Measurements from ENCODE around the gene RTN4RL2.
A peak's percentile ranks its signal among the peaks of the same experiment; 100 is the strongest.

Gene RTN4RL2

GRCh38 chr11:57425565-57426438, 34.5 kb upstream of the RTN4RL2 start:
- no peaks in the 10 kb centered on the region for H3K27me3 ChIP-seq (ENCODE audit: insufficient read depth, low read length)
- peak overlapping the region; percentile 94 for H3K9ac ChIP-seq (ENCODE audit: low read length)
- peaks cover 13% of the 10 kb centered on the region for H3K79me2 ChIP-seq (ENCODE audit: insufficient read depth, low read length)
- H2AFZ ChIP-seq (ENCODE audit: low read length) = no peak overlapping the region
- TF ChIP-seq EZH2 (IDR thresholded peaks at IDR 0.05; ENCODE audit: borderline replicate concordance, low read length) (no peak), CTCF (IDR thresholded peaks at IDR 0.05; ENCODE audit: low read length) (no peak)
- H4K20me1 ChIP-seq (ENCODE audit: insufficient read depth, low read length) = no peaks in the 10 kb centered on the region
- H3K9me2 ChIP-seq (ENCODE audit: low read depth, low read length) = no peaks in the 10 kb centered on the region
- H3K4me3 ChIP-seq (ENCODE audit: low read depth, low read length, poor library complexity, severe bottlenecking) = peak overlapping the region; percentile 87
- peaks cover 37% of the 10 kb centered on the region for H3K4me1 ChIP-seq (ENCODE audit: insufficient read depth, low read length, severe bottlenecking)
- H3F3A ChIP-seq (ENCODE audit: insufficient read depth, low read length) = no peaks in the 10 kb centered on the region
- H3K27ac ChIP-seq (ENCODE audit: low read depth, low read length, poor library complexity, severe bottlenecking) = peak overlapping the region; percentile 73
- H3K9me3 ChIP-seq (ENCODE audit: low read length) = no peaks in the 10 kb centered on the region
- peak overlapping the region; percentile 79 for H3K4me2 ChIP-seq (ENCODE audit: low read length)
- peaks cover 54% of the 10 kb centered on the region for H3K36me3 ChIP-seq (ENCODE audit: insufficient read depth, low read length)

- no peaks in the 10 kb centered on the region for H3K27me3 ChIP-seq (ENCODE audit: insufficient read depth, low read length)
- peaks cover 47% of the 10 kb centered on the region for H3K36me3 ChIP-seq (ENCODE audit: insufficient read depth, low read length)
- H3K9ac ChIP-seq (ENCODE audit: low read length) = peak overlapping the region; percentile 94
- no peaks in the 10 kb centered on the region for H3K9me2 ChIP-seq (ENCODE audit: low read depth, low read length)
- H3K27ac ChIP-seq (ENCODE audit: low read depth, low read length, poor library complexity, severe bottlenecking) = peak overlapping the region; percentile 73
- no peaks in the 10 kb centered on the region for H3F3A ChIP-seq (ENCODE audit: insufficient read depth, low read length)
- TF ChIP-seq EZH2 (IDR thresholded peaks at IDR 0.05; ENCODE audit: borderline replicate concordance, low read length) = no peak
- no peak for TF ChIP-seq CTCF (IDR thresholded peaks at IDR 0.05; ENCODE audit: low read length)
- no peaks in the 10 kb centered on the region for H4K20me1 ChIP-seq (ENCODE audit: insufficient read depth, low read length)
- H3K9me3 ChIP-seq (ENCODE audit: low read length) = no peaks in the 10 kb centered on the region
- peak overlapping the region; percentile 79 for H3K4me2 ChIP-seq (ENCODE audit: low read length)
- no peak overlapping the region for H2AFZ ChIP-seq (ENCODE audit: low read length)
- H3K79me2 ChIP-seq (ENCODE audit: insufficient read depth, low read length) = peaks cover 13% of the 10 kb centered on the region
- peaks cover 37% of the 10 kb centered on the region for H3K4me1 ChIP-seq (ENCODE audit: insufficient read depth, low read length, severe bottlenecking)
- H3K4me3 ChIP-seq (ENCODE audit: low read depth, low read length, poor library complexity, severe bottlenecking) = peak overlapping the region; percentile 87
Measured at GRCh38 chr11:57426439-57426928, 33.8 kb upstream of the RTN4RL2 start.

GRCh38 chr11:57426929-57427726, 33.2 kb upstream of the RTN4RL2 start, which contains the start of gene SLC43A3:
SLC43A3 (minus strand) TSS chr11:57427121; CDS start chr11:57426172, 949 bp downstream.
- Histone ChIP-seq H3K9ac (ENCODE audit: low read length) (peak within 1 kb of the TSS; percentile 94), H3K4me3 (ENCODE audit: low read depth, low read length, poor library complexity, severe bottlenecking) (peak within 1 kb of the TSS; percentile 87)

More at GRCh38 chr11:57426929-57427726, 33.2 kb upstream of the RTN4RL2 start, which contains the start of gene SLC43A3:
- peak within 1 kb of the TSS; percentile 73 for H3K27ac ChIP-seq (ENCODE audit: low read depth, low read length, poor library complexity, severe bottlenecking)
- no peaks in the 10 kb centered on the region for H3K27me3 ChIP-seq (ENCODE audit: insufficient read depth, low read length)
- H3K4me2 ChIP-seq (ENCODE audit: low read length) = peak within 1 kb of the TSS; percentile 79
- no peaks in the 10 kb centered on the region for H3K9me3 ChIP-seq (ENCODE audit: low read length)
- peaks cover 40% of the 10 kb centered on the region for H3K36me3 ChIP-seq (ENCODE audit: insufficient read depth, low read length)
- H2AFZ ChIP-seq (ENCODE audit: low read length) = no peak within 1 kb of the TSS
- no peaks in the 10 kb centered on the region for H4K20me1 ChIP-seq (ENCODE audit: insufficient read depth, low read length)
- H3K9me2 ChIP-seq (ENCODE audit: low read depth, low read length) = no peaks in the 10 kb centered on the region
- H3K4me1 ChIP-seq (ENCODE audit: insufficient read depth, low read length, severe bottlenecking) = peaks cover 37% of the 10 kb centered on the region
- no peaks in the 10 kb centered on the region for H3F3A ChIP-seq (ENCODE audit: insufficient read depth, low read length)
- TF ChIP-seq CTCF (IDR thresholded peaks at IDR 0.05; ENCODE audit: low read length) (no peak), EZH2 (IDR thresholded peaks at IDR 0.05; ENCODE audit: borderline replicate concordance, low read length) (no peak)
- peaks cover 13% of the 10 kb centered on the region for H3K79me2 ChIP-seq (ENCODE audit: insufficient read depth, low read length)
